SK-N-MC (cell line): Measurements from ENCODE around the gene LEMD1.
"Not testable (repeated sequence)": the region's sequence is repeated elsewhere in the genome, so short reads cannot be mapped to it uniquely, and the experiment has no call there.

Experiments used
- DNase-seq: peaks from one replicate; pipeline ENCODE4 v3.0.0-alpha.2; 2011; ENCODE audit warnings: low read depth, low spot score
- H3K27ac ChIP-seq: fragments of 200-600 bp; sonication (generic); 2 replicates; pipeline ENCODE4 v1.5.1; 2016; ENCODE audit warnings: mixed run types
- H3K36me3 ChIP-seq: fragments of 200-600 bp; sonication (generic); 2 replicates; pipeline ENCODE4 v1.6.1; 2017; ENCODE audit warnings: antibody characterized with exemption, low read length, mixed read lengths; ENCODE audit not compliant: insufficient read depth
- H3K4me3 ChIP-seq: fragments of 200-600 bp; sonication (generic); 2 replicates; pipeline ENCODE4 v1.5.1; 2016
- H3K9ac ChIP-seq: fragments of 200-600 bp; sonication (generic); 2 replicates; pipeline ENCODE4 v1.8.0; 2017; ENCODE audit warnings: mixed run types, mixed read lengths; ENCODE audit not compliant: insufficient read length
- H3K9me3 ChIP-seq: fragments of 200-600 bp; sonication (generic); 2 replicates; pipeline ENCODE4 v1.6.1; 2017; ENCODE audit warnings: low read depth, mild to moderate bottlenecking, antibody characterized with exemption, low read length, moderate library complexity, mixed read lengths
- EZH2 ChIP-seq: fragments of 200-600 bp; sonication (generic); IDR thresholded peaks from one replicate; pipeline ENCODE4 v1.6.1; 2017; ENCODE audit warnings: antibody characterized with exemption
- FOXP2 ChIP-seq: optimal IDR thresholded peaks from 2 replicates; pipeline ENCODE3; 2011; ENCODE audit warnings: mild to moderate bottlenecking, moderate library complexity; ENCODE audit not compliant: insufficient read depth; ENCODE audit errors: extremely low read length, control extremely low read depth
- POLR2AphosphoS5 ChIP-seq: IDR thresholded peaks from 2 replicates; pipeline ENCODE4 v1.6.1; 2012; ENCODE audit warnings: mild to moderate bottlenecking, low read depth, low read length, borderline replicate concordance

LEMD1 gene

GRCh38 chr1:205396967-205397616, 24.8 kb downstream of the LEMD1 start:
- TF ChIP-seq EZH2 (no peak), FOXP2 (no peak), POLR2AphosphoS5 (no peak)
- Histone ChIP-seq H3K9me3 (no peaks in the 10 kb centered on the region), H3K27ac (peak overlapping the region; percentile 26; the same call in 1 of the 2 replicates), H3K36me3 (no peaks in the 10 kb centered on the region), H3K4me3 (peak overlapping the region; percentile 22), H3K9ac (no peak overlapping the region)
- peak; percentile 56 for DNase-seq

- Histone ChIP-seq H3K9ac (no peak overlapping the region), H3K4me3 (no peak overlapping the region), H3K36me3 (no peaks in the 10 kb centered on the region), H3K27ac (no peak overlapping the region), H3K9me3 (no peaks in the 10 kb centered on the region)
- DNase-seq: no peak
- TF ChIP-seq EZH2 (no peak), FOXP2 (no peak), POLR2AphosphoS5 (no peak)
These were observed 26.2 kb downstream of the LEMD1 start for GRCh38 chr1:205395616-205396015.

GRCh38 chr1:205392650-205393049, 29.2 kb downstream of the LEMD1 start:
- Histone ChIP-seq H3K9me3 (no peaks in the 10 kb centered on the region), H3K27ac (no peak overlapping the region), H3K4me3 (no peak overlapping the region), H3K36me3 (no peaks in the 10 kb centered on the region), H3K9ac (no peak overlapping the region)
- TF ChIP-seq POLR2AphosphoS5: no peak
- no peak for DNase-seq

GRCh38 chr1:205391386-205391785, 30.5 kb downstream of the LEMD1 start:
- Histone ChIP-seq H3K27ac (no peak overlapping the region), H3K9ac (no peak overlapping the region), H3K36me3 (no peaks in the 10 kb centered on the region), H3K9me3 (no peaks in the 10 kb centered on the region), H3K4me3 (no peak overlapping the region)
- no peak for DNase-seq
- TF ChIP-seq POLR2AphosphoS5 (no peak), FOXP2 (no peak), EZH2 (no peak)

GRCh38 chr1:205387845-205388244, 34.0 kb downstream of the LEMD1 start:
- Histone ChIP-seq H3K9ac (no peak overlapping the region), H3K4me3 (no peak overlapping the region), H3K9me3 (no peaks in the 10 kb centered on the region), H3K36me3 (no peaks in the 10 kb centered on the region), H3K27ac (no peak overlapping the region)
- TF ChIP-seq EZH2 (no peak), FOXP2 (no peak), POLR2AphosphoS5 (no peak)
- DNase-seq: no peak

- not testable (repeated sequence) for H3K27ac ChIP-seq, H3K4me3 ChIP-seq, H3K36me3 ChIP-seq, DNase-seq, H3K9me3 ChIP-seq, H3K9ac ChIP-seq
These were observed 38.9 kb downstream of the LEMD1 start for GRCh38 chr1:205382990-205383389.

- H3K9me3 ChIP-seq: no peaks in the 10 kb centered on the region
- no peaks in the 10 kb centered on the region for H3K36me3 ChIP-seq
- no peak overlapping the region for H3K4me3 ChIP-seq
- TF ChIP-seq EZH2: no peak
- TF ChIP-seq POLR2AphosphoS5: no peak
- no peak for TF ChIP-seq FOXP2
- no peak for DNase-seq
- H3K9ac ChIP-seq: no peak overlapping the region
- H3K27ac ChIP-seq: no peak overlapping the region
These were observed 39.3 kb downstream of the LEMD1 start for GRCh38 chr1:205382561-205382960.

GRCh38 chr1:205381305-205381704, 40.6 kb downstream of the LEMD1 start:
- TF ChIP-seq FOXP2 (no peak), EZH2 (no peak), POLR2AphosphoS5 (no peak)
- no peaks in the 10 kb centered on the region for H3K36me3 ChIP-seq
- no peak overlapping the region for H3K9ac ChIP-seq
- H3K4me3 ChIP-seq: no peak overlapping the region
- no peaks in the 10 kb centered on the region for H3K9me3 ChIP-seq
- no peak for DNase-seq
- H3K27ac ChIP-seq: no peak overlapping the region

GRCh38 chr1:205380882-205381281, 41.0 kb downstream of the LEMD1 start:
- Histone ChIP-seq H3K36me3 (no peaks in the 10 kb centered on the region), H3K27ac (no peak overlapping the region), H3K4me3 (no peak overlapping the region), H3K9ac (no peak overlapping the region), H3K9me3 (no peaks in the 10 kb centered on the region)
- DNase-seq: no peak
- TF ChIP-seq EZH2 (no peak), POLR2AphosphoS5 (no peak), FOXP2 (no peak)

- no peak for DNase-seq
- no peak overlapping the region for H3K9ac ChIP-seq
These were observed 42.8 kb downstream of the LEMD1 start for GRCh38 chr1:205379056-205379455.

More at GRCh38 chr1:205379056-205379455, 42.8 kb downstream of the LEMD1 start:
- Histone ChIP-seq H3K27ac (no peak overlapping the region), H3K36me3 (no peaks in the 10 kb centered on the region), H3K9me3 (no peaks in the 10 kb centered on the region), H3K4me3 (no peak overlapping the region)
- TF ChIP-seq EZH2: no peak
- TF ChIP-seq FOXP2: no peak
- no peak for TF ChIP-seq POLR2AphosphoS5
